ENCODE data around the gene CFAP61.

DNA sequence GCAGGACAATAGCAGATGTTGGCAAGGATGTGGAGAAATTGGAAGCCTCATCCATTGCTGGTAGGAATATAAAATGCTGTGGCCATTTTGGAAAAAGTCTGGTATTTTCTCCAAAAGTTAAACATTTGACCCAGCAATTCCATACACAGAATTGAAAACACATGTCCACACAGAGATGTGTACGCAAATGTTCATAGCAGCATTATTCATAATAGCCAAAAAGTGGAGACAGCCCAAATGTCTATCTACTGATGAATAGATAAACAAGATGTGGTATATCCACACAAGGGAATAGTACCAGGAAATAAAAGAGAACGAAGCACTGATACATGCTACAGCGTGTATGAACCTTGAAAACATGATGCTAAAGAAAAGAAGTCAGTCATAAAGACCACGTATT lies 40.5 kb downstream of the CFAP61 start:
- no peak for TF ChIP-seq CTCF (IDR thresholded peaks at IDR 0.05; ENCODE audit: poor library complexity)
- no peak for TF ChIP-seq EZH2 (IDR thresholded peaks at IDR 0.05; ENCODE audit: borderline replicate concordance)
